GM13976 (cell line): ENCODE measurements around the gene PRR23E.

Experiments used
- DNase-seq: peaks from one replicate; pipeline ENCODE4 v3.0.0; 2012; ENCODE audit warnings: low spot score
- in situ Hi-C: fragments of 300-500 bp; cut with MboI; formaldehyde crosslinking; loops from one replicate; pipeline ENCODE4 v1.12.0; 2022; ENCODE audit warnings: low sequenced_read_pairs, mixed read lengths, inconsistent platforms; ENCODE audit not compliant: unreplicated experiment
- TF ChIP-seq, protein P1 (sequence below): IDR thresholded peaks from 2 replicates; pipeline ENCODE4 v1.5.1; 2012; ENCODE audit warnings: borderline replicate concordance, mild to moderate bottlenecking; ENCODE audit not compliant: insufficient read depth; ENCODE audit errors: extremely low read depth, missing control alignments, control extremely low read depth

PRR23E gene

GRCh38 chr3:127173516-127174166 lies 19.3 kb upstream of the PRR23E start:
- in situ Hi-C loops: no loop called here
- DNase-seq: no peak

DNA sequence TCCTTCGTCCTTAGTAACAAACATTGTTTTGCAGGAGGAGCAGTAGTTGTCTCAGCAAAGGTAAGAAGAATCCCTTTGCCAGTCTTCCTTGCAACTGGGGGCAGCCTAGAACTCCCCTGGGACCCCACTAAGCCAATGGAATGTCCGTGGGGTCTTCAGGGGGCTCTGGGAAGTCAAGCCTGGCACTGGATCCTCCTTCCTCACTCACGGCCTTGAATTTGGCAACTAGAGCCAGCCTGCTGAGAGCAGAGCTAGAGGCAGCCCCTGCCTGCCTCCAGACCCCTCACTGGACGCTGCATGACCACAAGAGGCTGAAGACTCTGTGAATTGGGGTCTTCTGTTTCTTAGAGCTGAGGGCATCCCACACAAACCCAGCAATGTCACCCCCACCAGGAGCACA lies 18.6 kb upstream of the PRR23E start:
- TF ChIP-seq, protein P1, sequence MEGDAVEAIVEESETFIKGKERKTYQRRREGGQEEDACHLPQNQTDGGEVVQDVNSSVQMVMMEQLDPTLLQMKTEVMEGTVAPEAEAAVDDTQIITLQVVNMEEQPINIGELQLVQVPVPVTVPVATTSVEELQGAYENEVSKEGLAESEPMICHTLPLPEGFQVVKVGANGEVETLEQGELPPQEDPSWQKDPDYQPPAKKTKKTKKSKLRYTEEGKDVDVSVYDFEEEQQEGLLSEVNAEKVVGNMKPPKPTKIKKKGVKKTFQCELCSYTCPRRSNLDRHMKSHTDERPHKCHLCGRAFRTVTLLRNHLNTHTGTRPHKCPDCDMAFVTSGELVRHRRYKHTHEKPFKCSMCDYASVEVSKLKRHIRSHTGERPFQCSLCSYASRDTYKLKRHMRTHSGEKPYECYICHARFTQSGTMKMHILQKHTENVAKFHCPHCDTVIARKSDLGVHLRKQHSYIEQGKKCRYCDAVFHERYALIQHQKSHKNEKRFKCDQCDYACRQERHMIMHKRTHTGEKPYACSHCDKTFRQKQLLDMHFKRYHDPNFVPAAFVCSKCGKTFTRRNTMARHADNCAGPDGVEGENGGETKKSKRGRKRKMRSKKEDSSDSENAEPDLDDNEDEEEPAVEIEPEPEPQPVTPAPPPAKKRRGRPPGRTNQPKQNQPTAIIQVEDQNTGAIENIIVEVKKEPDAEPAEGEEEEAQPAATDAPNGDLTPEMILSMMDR: no peak
- peak; percentile 6 for DNase-seq
- in situ Hi-C loops: no loop called here

More at GRCh38 chr3:127173516-127174166, 19.3 kb upstream of the PRR23E start:
- TF ChIP-seq, protein P1: no peak

DNA sequence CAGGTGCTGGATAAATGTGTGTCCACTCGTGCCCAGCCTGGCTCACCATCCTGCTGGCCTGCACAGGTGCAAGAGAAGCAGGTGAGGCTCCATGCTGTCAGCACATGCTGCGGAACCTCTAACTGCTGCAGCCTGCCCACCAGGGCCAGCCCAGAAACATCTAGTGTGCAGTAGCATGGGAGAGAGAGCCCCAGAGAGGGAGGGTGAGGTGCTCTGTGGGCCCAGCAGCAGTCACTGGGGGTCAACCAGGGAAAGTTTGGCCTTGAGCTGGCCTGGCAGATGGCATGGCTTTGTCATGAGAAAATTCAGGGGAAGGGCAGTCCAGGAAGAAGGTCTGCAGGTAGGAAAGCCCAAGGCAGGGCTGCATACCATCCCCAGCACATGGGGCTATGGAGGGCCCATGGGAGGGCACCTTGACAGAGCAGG lies 18.2 kb upstream of the PRR23E start:
- TF ChIP-seq, protein P1: no peak
- peak; percentile 10 for DNase-seq
- in situ Hi-C loops: no loop called here

DNA sequence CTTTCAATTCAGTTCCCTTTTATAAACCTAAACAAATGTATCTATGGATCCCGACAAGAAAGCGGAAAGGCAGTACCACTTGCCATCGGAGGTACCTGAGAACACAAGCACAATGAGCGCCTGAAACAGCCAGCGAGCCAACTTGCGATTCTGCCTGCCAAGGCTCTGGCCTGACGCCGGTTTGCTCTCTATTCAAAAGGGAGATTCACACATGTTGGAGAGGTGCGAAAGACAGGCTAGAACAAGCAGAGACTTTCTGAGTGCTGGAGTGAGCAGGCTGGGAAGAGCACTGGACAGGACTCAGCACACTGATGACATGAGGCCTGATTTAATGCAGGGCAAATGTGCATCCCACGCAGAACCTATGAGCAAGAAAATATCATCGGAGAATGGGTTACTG lies 17.7 kb upstream of the PRR23E start:
- DNase-seq: peak; percentile 3
- TF ChIP-seq, protein P1: no peak
- in situ Hi-C loops: no loop called here

- in situ Hi-C loops: no loop called here
- peak; percentile 24 for DNase-seq
- TF ChIP-seq, protein P1: no peak
Measured at GRCh38 chr3:127177226-127177625, 15.7 kb upstream of the PRR23E start.

DNA sequence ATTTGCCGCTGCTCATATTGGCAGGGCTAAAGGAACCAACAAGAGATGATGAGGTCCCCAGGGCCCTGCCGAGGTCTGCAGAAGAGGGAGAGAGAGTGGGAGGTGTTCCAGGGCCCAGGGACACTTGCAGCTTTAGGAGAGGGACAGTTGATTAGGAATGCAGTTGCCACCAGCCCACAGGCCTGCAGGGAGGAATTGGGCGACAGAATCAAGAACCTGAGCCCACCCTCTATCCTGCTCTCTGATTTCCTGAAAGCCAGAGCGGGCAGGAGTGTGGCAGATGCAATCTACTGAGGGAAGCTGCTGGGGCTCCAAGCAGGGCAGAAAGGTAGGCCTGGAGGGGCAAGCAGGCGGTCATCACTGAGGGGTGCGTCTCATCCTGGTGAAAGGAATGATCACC lies 12.1 kb upstream of the PRR23E start:
- peak; percentile 4 for DNase-seq
- in situ Hi-C loops: no loop called here
- TF ChIP-seq, protein P1: no peak
